Measurements from ENCODE around the gene ZSCAN12.
A peak's percentile ranks its signal among the peaks of the same experiment; 100 is the strongest.

Gene ZSCAN12

GRCh38 chr6:28353981-28354676 is 45.4 kb downstream of the ZSCAN12 start:
- DNase-seq, result no peak

DNA sequence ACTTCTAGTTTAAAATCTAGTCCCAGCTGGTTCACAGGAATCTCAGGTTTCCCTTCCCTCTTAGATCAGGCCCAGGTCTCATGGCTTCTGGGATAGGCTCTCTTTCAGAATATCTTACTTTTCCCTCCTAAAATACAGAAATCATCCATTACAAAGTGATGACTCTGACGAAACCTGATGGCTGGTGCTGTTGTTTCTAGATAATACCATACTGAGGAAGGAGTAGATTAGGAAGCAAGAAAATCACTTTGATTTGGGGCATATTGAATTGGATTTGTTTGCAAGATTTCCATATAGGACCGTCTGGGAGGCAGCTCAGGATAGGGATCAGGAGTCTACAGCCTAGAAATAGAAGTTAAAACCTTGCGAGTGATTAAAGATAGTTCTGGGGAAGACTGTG is 46.2 kb downstream of the ZSCAN12 start:
- DNase-seq, result no peak

- no peak for DNase-seq
These were observed 48.0 kb downstream of the ZSCAN12 start for GRCh38 chr6:28351493-28351925.

- no peak for DNase-seq
These were observed 48.5 kb downstream of the ZSCAN12 start for GRCh38 chr6:28351087-28351486.

DNA sequence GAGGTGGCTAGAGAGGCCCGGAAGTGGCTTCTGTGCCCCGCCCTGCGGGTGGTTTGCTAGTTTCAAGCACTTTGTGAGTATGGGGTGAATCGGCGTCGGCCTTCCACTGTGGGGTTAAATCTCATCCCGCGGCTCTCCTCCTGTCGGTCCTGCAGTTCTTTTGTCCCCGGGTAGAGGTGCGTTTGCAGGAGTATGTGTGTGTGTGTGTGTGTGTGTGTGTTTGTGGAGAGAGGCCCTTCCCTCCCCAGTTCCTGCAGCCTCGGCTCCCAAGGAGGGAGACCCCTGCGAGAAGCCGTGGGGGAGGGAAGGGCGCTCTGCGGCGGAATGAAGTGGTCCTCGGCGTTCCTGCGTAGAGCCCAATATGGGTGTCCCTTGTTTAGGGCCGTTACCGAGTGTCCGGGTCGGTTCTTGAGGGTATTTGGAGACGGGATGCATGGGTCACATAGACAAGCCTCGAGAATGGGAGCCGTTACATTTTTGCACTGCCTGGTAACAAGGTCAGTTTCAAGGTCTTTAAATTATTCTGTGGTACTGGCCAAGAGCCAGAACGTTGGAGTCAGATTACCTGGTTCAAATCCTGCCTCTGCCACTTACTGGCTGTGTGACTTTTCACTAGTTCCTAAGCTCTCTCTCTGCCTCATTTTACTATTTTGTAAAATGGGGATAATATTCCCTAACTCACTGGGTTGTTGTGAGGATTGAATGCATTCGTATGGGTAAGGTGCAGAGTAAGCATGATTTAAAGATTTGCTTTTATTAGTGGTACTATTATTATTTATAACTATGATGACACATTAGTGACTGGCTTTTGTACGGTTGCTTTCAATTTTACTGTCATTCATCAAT is 49.4 kb downstream of the ZSCAN12 start, which contains the start of gene ZKSCAN3:
Gene ZKSCAN3, plus strand, starts transcription at position 56 of the 846 bp plus-strand sequence. CDS start 9,640 bp downstream, outside the sequence.
- DNase-seq, result peak; percentile 86

GRCh38 chr6:28349344-28349891 is 50.1 kb downstream of the ZSCAN12 start:
- no peak for DNase-seq

- no peak for DNase-seq
These were observed 52.4 kb downstream of the ZSCAN12 start for GRCh38 chr6:28347119-28347518.

GRCh38 chr6:28345201-28345600 is 54.3 kb downstream of the ZSCAN12 start:
- no peak for DNase-seq

- no peak for DNase-seq
These were observed 55.5 kb downstream of the ZSCAN12 start for GRCh38 chr6:28343898-28344677.

DNA sequence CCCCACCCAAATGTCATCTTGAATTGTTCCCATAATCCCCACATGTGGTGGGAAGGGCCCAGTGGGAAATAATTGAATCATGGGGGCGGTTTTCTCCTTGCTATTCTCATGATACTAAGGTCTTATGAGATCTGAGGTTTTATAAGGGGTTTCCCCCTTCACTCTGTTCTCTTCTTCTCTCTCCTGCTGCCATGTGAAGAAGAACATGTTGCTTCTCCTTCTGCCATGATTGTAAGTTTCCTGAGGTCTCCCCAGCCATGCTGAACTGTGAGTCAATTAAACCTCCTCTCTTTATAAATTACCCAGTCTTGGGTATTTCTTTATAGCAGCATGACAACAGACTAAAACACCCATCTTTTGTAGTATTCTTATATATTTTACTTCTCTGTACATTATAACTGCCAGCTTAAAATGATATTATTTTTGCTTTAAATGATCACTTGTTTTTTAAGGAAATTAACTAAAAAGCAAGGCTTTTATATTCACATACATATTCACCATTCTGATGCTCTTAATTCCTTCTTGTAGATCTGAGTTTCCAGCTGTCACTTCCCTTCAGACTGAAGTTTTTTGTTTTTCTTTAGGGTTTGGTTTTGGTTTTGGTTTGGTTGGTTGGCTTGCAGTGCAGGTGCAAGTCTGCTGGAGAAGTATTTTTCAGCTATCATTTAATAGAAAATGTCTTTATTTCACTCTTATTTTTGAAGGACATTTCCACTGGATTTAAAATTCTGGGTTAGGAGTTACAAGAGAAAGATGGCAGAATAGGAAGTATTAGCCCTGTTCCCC is 59.0 kb downstream of the ZSCAN12 start:
- DNase-seq, result no peak

DNA sequence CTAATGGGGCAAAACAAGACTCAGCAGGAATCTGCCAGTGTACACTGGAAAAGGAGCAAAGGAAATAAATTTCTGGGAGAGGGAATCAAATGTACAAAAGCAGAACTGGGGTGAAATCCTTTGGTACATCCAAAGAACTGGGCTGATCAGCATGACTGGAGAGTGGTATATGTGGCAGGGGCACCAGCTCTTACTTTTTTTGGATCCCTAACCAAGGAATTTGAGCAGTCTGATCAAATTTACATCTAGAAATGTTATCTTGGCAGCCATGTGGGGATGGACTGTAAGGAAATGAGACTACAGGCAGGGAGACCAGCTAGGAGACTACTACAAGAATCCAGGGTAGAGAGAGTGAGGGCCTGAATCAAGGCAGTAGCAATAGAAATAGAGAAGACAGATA is 62.4 kb downstream of the ZSCAN12 start:
- no peak for DNase-seq

DNA sequence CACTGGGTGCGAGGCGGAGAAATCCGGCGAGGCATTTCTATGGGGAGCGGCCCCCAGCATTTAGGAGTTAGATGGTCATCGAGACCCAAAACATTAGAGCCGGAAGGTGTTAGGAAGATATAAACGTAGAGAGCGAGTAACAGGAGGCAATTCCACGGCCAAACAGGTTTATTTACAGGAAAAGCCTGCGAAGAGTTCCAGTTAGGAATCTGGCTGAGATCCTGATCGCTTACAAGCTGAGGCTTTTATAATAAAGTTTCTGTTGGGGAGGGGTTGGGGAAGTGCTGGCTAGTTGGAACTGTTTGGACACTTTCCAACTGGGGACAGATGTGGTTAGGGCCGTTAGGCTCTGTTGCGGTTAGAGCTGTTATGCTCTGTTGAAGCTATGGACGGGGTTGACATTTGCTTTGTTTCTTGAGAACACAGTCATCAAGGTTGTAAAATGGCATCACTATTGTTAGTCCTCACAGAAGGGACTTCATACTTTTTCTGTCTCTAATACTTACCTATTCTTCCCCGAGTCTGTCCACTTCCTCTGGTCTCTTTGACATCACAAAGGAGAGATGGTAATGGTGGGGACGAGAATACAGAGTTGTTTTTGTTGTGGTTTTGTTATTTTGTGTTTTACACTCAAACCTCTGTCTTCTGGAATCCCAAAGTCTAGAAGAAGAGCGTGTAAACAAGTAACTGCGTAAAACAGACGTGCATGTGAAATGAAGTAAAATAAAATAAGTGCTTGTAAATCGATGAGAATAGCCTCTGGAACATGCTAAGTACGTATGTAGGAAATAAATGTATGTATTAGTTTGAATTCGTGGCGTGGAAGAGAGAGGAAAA is 63.0 kb downstream of the ZSCAN12 start:
- DNase-seq, result no peak

DNA sequence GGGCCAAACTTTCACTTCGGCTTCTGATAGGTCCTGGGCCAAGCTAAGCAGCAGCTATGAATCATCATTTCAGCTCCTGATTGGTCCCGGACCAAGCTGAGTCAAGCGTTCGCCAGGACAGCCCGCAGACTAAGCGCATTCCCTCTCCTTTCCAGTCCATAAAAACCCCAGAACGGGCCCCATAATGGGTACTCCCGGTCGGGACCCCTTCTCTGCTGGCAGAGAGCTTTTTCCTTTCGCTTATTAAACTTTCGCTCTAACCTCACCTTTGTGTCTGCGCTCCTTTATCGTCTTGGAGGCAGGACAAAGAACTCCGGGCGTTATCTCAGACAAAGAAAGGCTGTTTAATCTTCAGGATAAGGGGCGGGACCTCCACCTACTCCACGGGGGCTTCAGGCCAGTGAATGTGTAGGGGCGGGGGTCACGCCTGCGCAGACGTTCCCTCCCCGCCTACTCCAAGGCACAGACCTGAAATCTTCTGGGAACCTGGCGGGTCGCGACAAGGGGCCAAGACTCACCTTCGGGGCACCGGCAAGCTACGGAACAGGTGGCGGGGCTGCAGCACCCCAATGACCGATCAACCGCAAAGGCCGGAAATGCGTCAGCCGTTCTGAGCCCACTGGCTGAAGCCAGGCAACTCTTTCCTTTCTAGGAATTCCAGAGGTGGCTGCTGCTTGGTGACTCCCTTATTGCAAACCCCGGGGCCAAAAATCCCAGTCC is 63.8 kb downstream of the ZSCAN12 start, which contains the start of gene ZSCAN31:
Gene ZSCAN31, minus strand, starts transcription at position 585 of the 720 bp plus-strand sequence. CDS start 6,465 bp downstream, outside the sequence.
- peak; percentile 92 for DNase-seq

DNA sequence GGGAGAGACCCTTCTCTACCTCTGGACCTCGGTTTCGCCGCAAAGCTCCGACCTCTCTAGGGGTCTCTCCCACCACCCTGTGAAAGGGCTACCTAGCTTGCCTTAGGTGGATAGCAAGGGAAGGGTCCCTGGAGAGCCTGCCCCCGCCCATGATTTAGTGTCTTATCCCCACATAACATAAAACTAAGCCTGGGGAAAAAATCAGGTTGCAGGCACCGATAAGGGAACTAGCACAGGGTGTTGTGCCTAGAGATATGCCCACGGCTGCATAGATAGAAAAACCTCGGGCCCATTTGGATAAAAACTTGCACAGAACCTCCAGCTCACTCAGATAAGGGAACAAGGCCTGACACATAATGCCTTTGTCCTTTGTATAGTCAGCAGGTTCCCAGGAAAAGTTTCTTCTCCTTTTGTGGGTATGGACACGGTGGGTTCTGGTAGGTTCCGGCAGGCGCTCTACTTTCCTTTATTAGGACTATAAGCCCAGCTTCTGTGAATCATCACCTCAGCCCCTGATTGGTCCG is 64.4 kb downstream of the ZSCAN12 start:
- DNase-seq, result no peak

GRCh38 chr6:28334286-28335039 is 65.1 kb downstream of the ZSCAN12 start:
- no peak for DNase-seq

DNA sequence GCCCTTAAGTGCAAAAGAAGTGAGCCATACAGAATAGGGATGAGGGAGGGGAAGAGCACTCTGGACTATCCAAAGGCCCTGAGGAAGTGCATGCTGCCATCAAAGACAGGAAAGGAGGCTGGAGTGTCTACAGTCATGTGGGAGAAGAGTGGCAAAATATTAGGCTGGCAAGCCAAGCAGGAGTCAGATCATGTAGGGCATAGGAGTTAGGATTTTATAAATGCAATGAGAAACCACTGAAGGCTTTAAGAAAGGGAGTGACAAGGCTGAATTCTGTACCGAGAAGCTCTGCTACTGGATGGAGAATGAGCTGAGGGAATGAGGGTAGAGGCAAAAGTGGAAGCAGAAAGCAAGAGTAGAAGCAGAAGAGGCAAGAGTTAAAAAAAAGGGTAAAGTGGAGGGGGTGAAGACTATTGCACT is 65.9 kb downstream of the ZSCAN12 start:
- DNase-seq, result no peak

DNA sequence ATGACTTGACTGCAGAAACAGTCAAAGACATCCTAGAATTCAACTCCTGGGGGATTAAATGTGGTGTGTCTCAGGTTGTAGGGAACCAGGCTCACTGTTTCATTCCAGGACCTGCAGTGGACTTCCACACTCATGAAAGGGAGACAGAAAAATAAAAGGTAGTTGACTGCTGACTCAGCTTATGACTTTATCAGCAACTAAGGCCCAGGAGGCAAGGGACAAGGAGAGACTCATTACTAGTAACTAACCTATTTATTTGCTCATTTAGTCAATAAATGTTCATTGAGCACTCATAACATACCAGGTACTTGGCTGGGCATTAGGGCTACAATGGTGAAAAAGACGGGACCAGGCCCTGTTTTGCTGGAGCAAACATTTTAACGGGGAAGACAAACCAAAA is 66.5 kb downstream of the ZSCAN12 start:
- DNase-seq, result no peak

GRCh38 chr6:28330041-28330440 is 69.5 kb downstream of the ZSCAN12 start:
- DNase-seq, result no peak

Data from right forelimb (tissue), 1 donor.